ENCODE measurements around the gene SYT5.

Gene SYT5

DNA sequence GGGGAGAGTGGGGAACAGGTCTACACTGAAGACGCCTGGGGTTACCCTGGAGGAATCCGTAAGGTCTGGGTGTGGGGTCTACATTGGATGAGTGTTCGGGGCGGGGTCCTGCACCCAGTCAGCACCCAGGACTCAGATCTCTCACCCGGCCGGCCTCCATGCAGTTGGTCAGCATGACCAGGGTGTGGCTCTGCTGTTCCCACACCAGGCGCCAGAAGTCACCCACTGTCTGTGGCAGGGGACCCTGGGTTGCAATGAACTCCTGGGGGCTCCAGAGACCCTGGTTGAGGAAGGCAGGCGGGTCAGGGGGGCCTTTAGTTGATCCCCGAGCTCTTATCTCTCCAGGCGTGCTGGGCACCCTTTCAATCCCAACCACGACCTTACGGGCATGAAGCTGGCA lies 6.0 kb upstream of the SYT5 start:
- TF ChIP-seq SIN3A (IDR thresholded peaks at IDR 0.05; ENCODE audit: borderline replicate concordance, insufficient read depth, low read length) (no peak), REST (IDR thresholded peaks at IDR 0.05; ENCODE audit: insufficient read depth in 1 of 2, low read depth in 2 of 2, low read length in 2 of 2) (no peak), FOXP2 (optimal IDR thresholded peaks at IDR 0.05; ENCODE audit: borderline replicate concordance, extremely low read depth, extremely low read length, insufficient read depth) (no peak), POLR2AphosphoS5 (IDR thresholded peaks at IDR 0.05; ENCODE audit: low read depth, low read length) (no peak), TAF1 (IDR thresholded peaks at IDR 0.05; ENCODE audit: borderline replicate concordance, insufficient read depth, low read length) (no peak)

DNA sequence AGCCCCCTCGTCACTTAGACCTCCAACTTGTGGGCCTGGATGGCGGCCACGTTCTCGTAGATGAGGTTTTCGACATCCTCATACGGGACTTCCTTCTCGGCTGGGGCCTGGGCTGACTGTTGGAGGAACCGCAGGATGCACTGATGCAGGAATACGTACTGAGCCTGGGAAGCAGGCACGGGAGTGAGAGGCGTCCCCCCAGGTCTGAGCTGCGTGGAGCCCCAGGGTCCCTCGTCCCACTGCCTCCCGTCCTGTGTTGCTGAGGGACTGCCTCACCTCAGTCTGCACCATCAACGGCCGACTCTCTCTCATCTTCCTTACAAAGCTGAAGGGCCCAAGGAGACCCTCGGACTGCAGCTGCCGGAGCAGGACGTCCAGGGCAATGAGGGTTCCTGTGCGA lies 1.7 kb upstream of the SYT5 start:
- TF ChIP-seq FOXP2 (optimal IDR thresholded peaks at IDR 0.05; ENCODE audit: borderline replicate concordance, extremely low read depth, extremely low read length, insufficient read depth) (no peak), POLR2AphosphoS5 (IDR thresholded peaks at IDR 0.05; ENCODE audit: low read depth, low read length) (no peak), SIN3A (IDR thresholded peaks at IDR 0.05; ENCODE audit: borderline replicate concordance, insufficient read depth, low read length) (no peak), REST (IDR thresholded peaks at IDR 0.05; ENCODE audit: insufficient read depth in 1 of 2, low read depth in 2 of 2, low read length in 2 of 2) (no peak), TAF1 (IDR thresholded peaks at IDR 0.05; ENCODE audit: borderline replicate concordance, insufficient read depth, low read length) (no peak)

DNA sequence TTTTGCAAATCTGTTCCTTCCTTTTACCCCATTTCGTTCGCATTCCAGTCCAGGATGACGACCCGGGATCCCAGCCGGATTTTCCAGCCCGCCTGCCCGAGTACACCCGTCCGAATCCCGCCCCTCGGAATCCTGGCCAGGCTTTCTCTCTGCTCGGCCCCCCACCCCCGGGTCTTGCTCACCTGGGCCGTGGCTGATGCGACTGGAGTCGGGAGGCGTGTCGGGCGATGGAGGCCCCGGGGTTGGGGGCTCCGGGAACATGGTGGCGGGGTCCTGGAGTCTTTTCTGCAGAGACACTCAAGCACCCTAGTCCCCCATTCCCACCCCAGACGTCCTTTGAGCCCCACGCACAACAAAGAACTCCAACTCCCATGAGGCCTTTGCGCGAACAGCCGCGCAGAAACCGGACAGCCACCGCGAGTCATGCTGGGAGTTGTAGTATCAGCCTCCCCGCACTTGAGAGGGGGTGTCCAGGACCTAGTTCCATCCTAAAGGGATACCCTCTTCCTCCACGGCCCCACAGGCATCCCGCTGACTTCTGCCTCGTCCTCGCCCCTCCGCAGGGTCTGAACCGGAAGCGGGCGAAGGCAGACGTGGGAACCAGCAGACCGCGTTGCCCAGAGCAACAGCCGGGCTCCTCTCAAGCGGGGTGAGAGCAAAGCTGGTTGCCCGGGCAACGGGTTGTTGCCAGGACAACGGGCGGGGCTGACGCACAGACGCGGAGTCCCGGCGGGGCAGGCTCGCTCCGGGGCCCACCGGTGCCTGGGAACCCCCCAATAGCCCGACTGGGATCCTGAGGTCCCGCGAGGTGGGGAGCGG lies 1.1 kb downstream of the SYT5 start:
- TF ChIP-seq FOXP2 (optimal IDR thresholded peaks at IDR 0.05; ENCODE audit: borderline replicate concordance, extremely low read depth, extremely low read length, insufficient read depth) (no peak), REST (IDR thresholded peaks at IDR 0.05; ENCODE audit: insufficient read depth in 1 of 2, low read depth in 2 of 2, low read length in 2 of 2) (peak in 1 of 2 experiments; percentile 54; a peak in 2 of 4 replicates)

- TF ChIP-seq POLR2AphosphoS5 (IDR thresholded peaks at IDR 0.05; ENCODE audit: low read depth, low read length) (no peak), SIN3A (IDR thresholded peaks at IDR 0.05; ENCODE audit: borderline replicate concordance, insufficient read depth, low read length) (no peak), TAF1 (IDR thresholded peaks at IDR 0.05; ENCODE audit: borderline replicate concordance, insufficient read depth, low read length) (no peak), REST (IDR thresholded peaks at IDR 0.05; ENCODE audit: insufficient read depth in 1 of 2, low read depth in 2 of 2, low read length in 2 of 2) (no peak), FOXP2 (optimal IDR thresholded peaks at IDR 0.05; ENCODE audit: borderline replicate concordance, extremely low read depth, extremely low read length, insufficient read depth) (no peak)
Observed at GRCh38 chr19:55176076-55176475, 4.0 kb downstream of the SYT5 start.

Measured in PFSK-1 (cell line).